GM12878 (cell line): ENCODE data around the gene THSD4. TPM values are rescaled to one million over a fixed set of nuclear protein-coding genes. Genes with fewer than 3 reads are reported as not detected.

Experiments
- ATAC-seq: fragments of 200-7000 bp; cut with Tn5 transposase; 3 replicates; pipeline ENCODE4 v1.9.1; 2020; ENCODE audit warnings: mild to moderate bottlenecking, moderate library complexity
- BruUV-seq: library from RNA; stranded (reverse); fragments of 400-500 nt; replicated peaks from 2 replicates; lab custom pipeline; 2021; lab: Mats Ljungman, UMichigan
- CTCF ChIA-PET: fragments of 300-600 bp; sonication (Branson Sonifier 250); formaldehyde crosslinking; extraction: SDS; loops from one replicate; lab custom pipeline; 2021; ENCODE audit warnings: inconsistent platforms; lab: Yijun Ruan, JAX
- POLR2A ChIA-PET: fragments of 350-600 bp; formaldehyde crosslinking; extraction: SDS; loops from one replicate; lab custom pipeline; 2021; ENCODE audit warnings: inconsistent platforms; lab: Charles Lee
- RAD21 ChIA-PET: fragments of 300-600 bp; sonication (Branson Sonifier 250); formaldehyde crosslinking; loops from one replicate; lab custom pipeline; 2023; ENCODE audit warnings: antibody characterized with exemption; ENCODE audit not compliant: unreplicated experiment; lab: Charles Lee
- SMC1A ChIA-PET: fragments of 300-600 bp; sonication (Branson Sonifier 250); formaldehyde crosslinking; loops from one replicate; lab custom pipeline; 2023; ENCODE audit not compliant: unreplicated experiment, uncharacterized antibody; lab: Charles Lee
- DNase-seq: peaks from one replicate; pipeline ENCODE4 v3.0.0-alpha.2; 2011; ENCODE audit warnings: low read depth, low spot score
- FAIRE-seq: peaks from 3 replicates; lab custom pipeline; 2011; peaks lifted over from hg19 to GRCh38; lab: Jason Lieb, UNC
- H2AFZ ChIP-seq: 2 replicates; pipeline ENCODE4 v1.6.0; 2011; ENCODE audit warnings: low read depth, low read length, control low read depth; ENCODE audit not compliant: control insufficient read depth
- H3K27ac ChIP-seq: 2 replicates; pipeline ENCODE4 v1.5.1; 2011; ENCODE audit warnings: control low read depth; ENCODE audit not compliant: control insufficient read depth, insufficient read depth
- H3K27me3 ChIP-seq, 2 experiments: replicated peaks in 1 of 2; 2 replicates each; pipeline versions ENCODE4 v1.6.0 to v1.6.1; 2011; ENCODE audit warnings: low read length in 1 of 2; ENCODE audit not compliant: control insufficient read depth in 2 of 2, insufficient read depth in 2 of 2
- H3K36me3 ChIP-seq, 2 experiments: 2 replicates each; pipeline ENCODE4 v1.5.1; 2011; ENCODE audit warnings: low read length in 1 of 2; ENCODE audit not compliant: control insufficient read depth in 2 of 2, insufficient read depth in 2 of 2
- H3K4me1 ChIP-seq: 2 replicates; pipeline ENCODE4 v1.6.1; 2011; ENCODE audit warnings: mild to moderate bottlenecking, low read length, moderate library complexity, mixed read lengths; ENCODE audit not compliant: control insufficient read depth, insufficient read depth
- H3K4me2 ChIP-seq: 2 replicates; pipeline ENCODE4 v1.6.0; 2011; ENCODE audit warnings: control low read depth; ENCODE audit not compliant: control insufficient read depth, insufficient read depth
- H3K4me3 ChIP-seq: fragments of 200-600 bp; sonication (generic); 2 replicates; pipeline ENCODE4 v1.5.1; 2016
- H3K79me2 ChIP-seq: 2 replicates; pipeline ENCODE4 v1.6.0; 2011; ENCODE audit warnings: low read length; ENCODE audit not compliant: control insufficient read depth, insufficient read depth
- H3K9ac ChIP-seq: 2 replicates; pipeline ENCODE4 v1.8.0; 2011; ENCODE audit warnings: low read length, control low read depth, mixed read lengths; ENCODE audit not compliant: control insufficient read depth, insufficient read depth
- H3K9me3 ChIP-seq: replicated peaks from 3 replicates; pipeline ENCODE4 v1.5.1; 2011; ENCODE audit warnings: mild to moderate bottlenecking, low read length; ENCODE audit not compliant: control insufficient read depth, insufficient read depth
- H4K20me1 ChIP-seq: 2 replicates; pipeline ENCODE4 v1.6.0; 2011; ENCODE audit not compliant: control insufficient read depth, insufficient read depth
- HDAC6 ChIP-seq: fragments of 200-600 bp; sonication (generic); IDR thresholded peaks from one replicate; pipeline ENCODE4 v1.8.0; 2017; ENCODE audit warnings: antibody characterized with exemption; ENCODE audit not compliant: unreplicated experiment
- WGBS: methylation state at CpG from one replicate; pipeline ENCODE4 v1.1.6; 2016; ENCODE audit warnings: low lambda C conversion rate; ENCODE audit not compliant: insufficient replicate concordance, insufficient coverage; ENCODE audit errors: missing lambda C conversion rate; 5-methylcytosine and 5-hydroxymethylcytosine counted together
- in situ Hi-C: fragments of 300-500 bp; cut with MboI; formaldehyde crosslinking; loops from 9 replicates; pipeline ENCODE4 v1.14.3; 2018; ENCODE audit warnings: mixed read lengths
- intact Hi-C: fragments of 100-400 bp; cut with micrococcal nuclease; formaldehyde crosslinking; loops from one replicate; pipeline ENCODE4 v1.14.2; 2022; ENCODE audit not compliant: unreplicated experiment
- polyA plus RNA-seq, 11 experiments: library from polyadenylated mRNA; depleted of rRNA in 4 of 11; unstranded in 6 of 11; stranded (reverse) in 5 of 11; fragments of >200 nt; fragmentation: Nextera tagmentation in 4 of 11; fragmentation: Illumina TruSeq in 1 of 11; extraction: Ambion mirVana in 4 of 11; extraction: Trizol in 1 of 11; gene quantifications; 1 replicate in 1 of 11; 2 replicates in 10 of 11; pipeline versions ENCODE4 v1.2.1 to v1.2.3, GENCODE V29; 2011 to 2016; ENCODE audit warnings: inconsistent platforms in 2 of 11, missing spikeins in 2 of 11, low read depth in 1 of 11
- total RNA-seq, 4 experiments: library from RNA; depleted of rRNA in 3 of 4; stranded (reverse); fragments of >200 nt in 3 of 4; fragmentation: Illumina TruSeq in 1 of 4; extraction: Trizol in 1 of 4; gene quantifications; 2 replicates each; pipeline versions ENCODE4 v1.2.1 to v1.2.3, GENCODE V29; 2013 to 2021
- TF ChIP-seq, protein P1 (sequence below): fragments of 450-650 bp; IDR thresholded peaks from 2 replicates; pipeline ENCODE4 v1.6.1; 2017; ENCODE audit warnings: mild to moderate bottlenecking, moderate library complexity
- TF ChIP-seq, protein P2 (sequence below): IDR thresholded peaks from 2 replicates; pipeline ENCODE4 v1.6.1; 2012; ENCODE audit warnings: low read depth, low read length, improper control_type of control experiment
- TF ChIP-seq, protein P3 (sequence below): fragments of 450-650 bp; IDR thresholded peaks from 2 replicates; pipeline ENCODE4 v1.6.1; 2017; ENCODE audit warnings: mild to moderate bottlenecking

THSD4 gene
- total and polyA plus RNA-seq, 10 of the 15 experiments (the other 5 are each of a cell fraction or from before 2014, with no cell fraction given), result 0.04 to 0.13 (median 0.05) TPM; not detected in 7

DNA sequence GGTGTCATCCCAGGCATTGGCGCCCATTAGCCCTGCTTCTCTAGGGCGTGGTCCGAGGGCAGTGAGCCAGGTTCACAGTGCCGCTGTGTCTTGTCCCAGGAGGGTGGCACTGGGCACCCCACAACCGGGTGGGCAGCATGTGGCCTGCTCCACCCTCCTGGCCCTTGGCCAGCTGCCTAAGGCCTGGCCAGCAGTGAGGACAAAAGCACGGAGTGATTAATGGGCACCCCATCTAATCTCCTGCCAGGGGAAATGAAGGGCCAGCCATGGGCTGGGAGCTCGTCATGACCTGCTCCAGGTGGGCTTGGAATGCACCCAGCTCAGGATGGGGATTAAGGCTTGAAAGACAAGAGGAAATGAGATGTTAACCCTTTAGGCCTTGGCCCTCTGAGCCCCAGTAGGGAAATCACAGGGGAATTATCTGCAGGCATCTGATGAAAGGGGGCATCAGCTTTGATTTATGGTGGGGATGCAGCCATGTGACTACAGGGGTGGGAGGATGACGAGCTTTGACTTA is 5.2 kb downstream of the THSD4 start (continued):
- TF ChIP-seq, protein P1, sequence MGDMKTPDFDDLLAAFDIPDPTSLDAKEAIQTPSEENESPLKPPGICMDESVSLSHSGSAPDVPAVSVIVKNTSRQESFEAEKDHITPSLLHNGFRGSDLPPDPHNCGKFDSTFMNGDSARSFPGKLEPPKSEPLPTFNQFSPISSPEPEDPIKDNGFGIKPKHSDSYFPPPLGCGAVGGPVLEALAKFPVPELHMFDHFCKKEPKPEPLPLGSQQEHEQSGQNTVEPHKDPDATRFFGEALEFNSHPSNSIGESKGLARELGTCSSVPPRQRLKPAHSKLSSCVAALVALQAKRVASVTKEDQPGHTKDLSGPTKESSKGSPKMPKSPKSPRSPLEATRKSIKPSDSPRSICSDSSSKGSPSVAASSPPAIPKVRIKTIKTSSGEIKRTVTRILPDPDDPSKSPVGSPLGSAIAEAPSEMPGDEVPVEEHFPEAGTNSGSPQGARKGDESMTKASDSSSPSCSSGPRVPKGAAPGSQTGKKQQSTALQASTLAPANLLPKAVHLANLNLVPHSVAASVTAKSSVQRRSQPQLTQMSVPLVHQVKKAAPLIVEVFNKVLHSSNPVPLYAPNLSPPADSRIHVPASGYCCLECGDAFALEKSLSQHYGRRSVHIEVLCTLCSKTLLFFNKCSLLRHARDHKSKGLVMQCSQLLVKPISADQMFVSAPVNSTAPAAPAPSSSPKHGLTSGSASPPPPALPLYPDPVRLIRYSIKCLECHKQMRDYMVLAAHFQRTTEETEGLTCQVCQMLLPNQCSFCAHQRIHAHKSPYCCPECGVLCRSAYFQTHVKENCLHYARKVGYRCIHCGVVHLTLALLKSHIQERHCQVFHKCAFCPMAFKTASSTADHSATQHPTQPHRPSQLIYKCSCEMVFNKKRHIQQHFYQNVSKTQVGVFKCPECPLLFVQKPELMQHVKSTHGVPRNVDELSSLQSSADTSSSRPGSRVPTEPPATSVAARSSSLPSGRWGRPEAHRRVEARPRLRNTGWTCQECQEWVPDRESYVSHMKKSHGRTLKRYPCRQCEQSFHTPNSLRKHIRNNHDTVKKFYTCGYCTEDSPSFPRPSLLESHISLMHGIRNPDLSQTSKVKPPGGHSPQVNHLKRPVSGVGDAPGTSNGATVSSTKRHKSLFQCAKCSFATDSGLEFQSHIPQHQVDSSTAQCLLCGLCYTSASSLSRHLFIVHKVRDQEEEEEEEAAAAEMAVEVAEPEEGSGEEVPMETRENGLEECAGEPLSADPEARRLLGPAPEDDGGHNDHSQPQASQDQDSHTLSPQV, result no peak

DNA sequence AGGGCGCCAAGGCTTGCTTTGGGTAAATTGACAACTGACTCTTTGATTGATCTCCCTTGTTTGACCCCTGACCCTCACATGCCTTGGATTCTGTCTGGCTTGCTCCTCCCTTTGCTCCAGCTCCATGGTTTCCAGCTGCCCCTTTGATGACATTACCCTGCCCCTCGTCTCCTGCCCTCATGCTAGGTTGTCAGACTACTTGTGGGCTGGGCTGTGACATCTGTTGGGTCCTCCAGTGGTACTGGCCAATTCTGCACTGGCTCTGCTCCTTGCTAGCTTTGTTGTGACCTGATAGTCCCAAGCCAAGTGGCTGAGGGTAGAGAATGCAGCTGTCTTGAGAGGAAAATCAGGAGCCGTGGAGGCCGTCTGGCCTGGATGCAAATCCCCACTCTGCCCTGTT is 6.2 kb downstream of the THSD4 start:
- no peak for FAIRE-seq
- intact Hi-C loops (no loop called here), in situ Hi-C loops (loop anchor here (25.0 kb wide), 1 partner anchor 316 kb away; no protein-coding TSS in a partner anchor)
- WGBS, result 52% methylated on average over 3 of the region's 4 CpGs
- no peaks in the 10 kb centered on the region for H3K36me3 ChIP-seq
- no peaks in the 10 kb centered on the region for H3K9me3 ChIP-seq
- no peak overlapping the region for H3K9ac ChIP-seq
- ChIA-PET SMC1A (no interaction called here), POLR2A (no interaction called here), RAD21 (no interaction called here), CTCF (no interaction called here)
- no peak for DNase-seq
- ATAC-seq, result no peak
- BruUV-seq, result no TSS peak
- H3K4me2 ChIP-seq, result no peak overlapping the region
- no peaks in the 10 kb centered on the region for H3K4me1 ChIP-seq
- no peaks in the 10 kb centered on the region for H4K20me1 ChIP-seq
- no peak overlapping the region for H3K4me3 ChIP-seq
- H2AFZ ChIP-seq, result no peak overlapping the region
- H3K27me3 ChIP-seq, result peaks cover under 1 to 5% of the 10 kb centered on the region in 2 experiments; a peak in 3 of 4 replicates
- no peak overlapping the region for H3K27ac ChIP-seq
- no peaks in the 10 kb centered on the region for H3K79me2 ChIP-seq
- TF ChIP-seq, protein P2, sequence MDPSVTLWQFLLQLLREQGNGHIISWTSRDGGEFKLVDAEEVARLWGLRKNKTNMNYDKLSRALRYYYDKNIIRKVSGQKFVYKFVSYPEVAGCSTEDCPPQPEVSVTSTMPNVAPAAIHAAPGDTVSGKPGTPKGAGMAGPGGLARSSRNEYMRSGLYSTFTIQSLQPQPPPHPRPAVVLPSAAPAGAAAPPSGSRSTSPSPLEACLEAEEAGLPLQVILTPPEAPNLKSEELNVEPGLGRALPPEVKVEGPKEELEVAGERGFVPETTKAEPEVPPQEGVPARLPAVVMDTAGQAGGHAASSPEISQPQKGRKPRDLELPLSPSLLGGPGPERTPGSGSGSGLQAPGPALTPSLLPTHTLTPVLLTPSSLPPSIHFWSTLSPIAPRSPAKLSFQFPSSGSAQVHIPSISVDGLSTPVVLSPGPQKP, result no peak
- TF ChIP-seq, protein P3, sequence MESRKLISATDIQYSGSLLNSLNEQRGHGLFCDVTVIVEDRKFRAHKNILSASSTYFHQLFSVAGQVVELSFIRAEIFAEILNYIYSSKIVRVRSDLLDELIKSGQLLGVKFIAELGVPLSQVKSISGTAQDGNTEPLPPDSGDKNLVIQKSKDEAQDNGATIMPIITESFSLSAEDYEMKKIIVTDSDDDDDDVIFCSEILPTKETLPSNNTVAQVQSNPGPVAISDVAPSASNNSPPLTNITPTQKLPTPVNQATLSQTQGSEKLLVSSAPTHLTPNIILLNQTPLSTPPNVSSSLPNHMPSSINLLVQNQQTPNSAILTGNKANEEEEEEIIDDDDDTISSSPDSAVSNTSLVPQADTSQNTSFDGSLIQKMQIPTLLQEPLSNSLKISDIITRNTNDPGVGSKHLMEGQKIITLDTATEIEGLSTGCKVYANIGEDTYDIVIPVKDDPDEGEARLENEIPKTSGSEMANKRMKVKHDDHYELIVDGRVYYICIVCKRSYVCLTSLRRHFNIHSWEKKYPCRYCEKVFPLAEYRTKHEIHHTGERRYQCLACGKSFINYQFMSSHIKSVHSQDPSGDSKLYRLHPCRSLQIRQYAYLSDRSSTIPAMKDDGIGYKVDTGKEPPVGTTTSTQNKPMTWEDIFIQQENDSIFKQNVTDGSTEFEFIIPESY, result no peak
- TF ChIP-seq, protein P1, result no peak
- TF ChIP-seq HDAC6, result no peak
